Stomach (tissue), 9 donors: ENCODE results near the gene C1QB. TPM values are rescaled to one million over a fixed set of nuclear protein-coding genes. Genes with fewer than 3 reads are reported as not detected.

Experiments
- DNase-seq, 2 donors: peaks; one replicate each; pipeline versions ENCODE4 v3.0.0 to v3.0.0-alpha.2; 2013 to 2019
- H3K27ac ChIP-seq, 5 donors: fragments of 200-600 bp in 4 of 5; sonication (generic) in 4 of 5; one replicate each; pipeline ENCODE4 v1.5.1; 2013 to 2019; ENCODE audit warnings: mild to moderate bottlenecking in 1 of 5, moderate library complexity in 1 of 5
- H3K27me3 ChIP-seq, 3 donors: fragments of 200-600 bp; sonication (generic); one replicate each; pipeline ENCODE4 v1.5.1; 2017 to 2019; ENCODE audit warnings: mixed run types in 1 of 3
- H3K36me3 ChIP-seq, 4 donors: fragments of 200-600 bp; sonication (generic); 1 replicate in 3 of 4; 2 replicates in 1 of 4; pipeline ENCODE4 v1.5.1; 2016 to 2019
- H3K4me1 ChIP-seq, 4 donors: fragments of 200-600 bp; sonication (generic); one replicate each; pipeline ENCODE4 v1.5.1; 2016 to 2019
- H3K4me3 ChIP-seq, 4 donors: fragments of 200-600 bp; sonication (generic) in 3 of 4; one replicate each; pipeline ENCODE4 v1.5.1; 2016 to 2019; ENCODE audit warnings: mild to moderate bottlenecking in 1 of 4
- H3K9me3 ChIP-seq, 4 donors: fragments of 200-600 bp; sonication (generic); one replicate each; pipeline ENCODE4 v1.5.1; 2016 to 2019
- EP300 ChIP-seq: sonication (generic); formaldehyde crosslinking; IDR thresholded peaks from one replicate; pipeline ENCODE4 v1.6.1; 2017; ENCODE audit warnings: antibody characterized with exemption
- POLR2A ChIP-seq, 4 donors: fragments of 450-650 bp; IDR thresholded peaks; one replicate each; pipeline ENCODE4 v1.6.1; 2016; ENCODE audit warnings: antibody characterized with exemption in 4 of 4, control low read depth in 2 of 4, mild to moderate bottlenecking in 1 of 4, moderate library complexity in 1 of 4
- POLR2AphosphoS5 ChIP-seq, 3 donors: sonication (generic); formaldehyde crosslinking; IDR thresholded peaks; one replicate each; pipeline ENCODE4 v1.6.1; 2016; ENCODE audit warnings: antibody characterized with exemption in 3 of 3
- WGBS, 5 donors: extraction: QIAGEN DNeasy Blood & Tissue Kit in 3 of 5; methylation state at CpG; one replicate each; pipeline versions ENCODE4 v1.1.5 to v1.1.7; 2013 to 2018; 5-methylcytosine and 5-hydroxymethylcytosine counted together
- intact Hi-C: fragments of 100-400 bp; cut with DNase I; formaldehyde crosslinking; loops from one replicate; pipeline ENCODE4 v1.15.1; 2023; ENCODE audit warnings: low total_unique reads
- polyA plus RNA-seq, 3 donors: library from polyadenylated mRNA; stranded (reverse); fragments of 200-250 nt; gene quantifications; one replicate each; pipeline ENCODE4 v1.2.3, GENCODE V29; 2013
- total RNA-seq, 5 donors: library from RNA; depleted of rRNA; stranded (reverse); fragments of >200 nt; gene quantifications; one replicate each; pipeline versions ENCODE4 v1.1.0 to v1.2.3, GENCODE V29; 2014 to 2016
- TF ChIP-seq, protein P1 (sequence below), 7 experiments: fragments of 450-650 bp in 4 of 7; fragments of 200-600 bp in 3 of 7; sonication (generic) in 3 of 7; IDR thresholded peaks; one replicate each; pipeline ENCODE4 v1.5.1; 2016 to 2019; ENCODE audit warnings: antibody characterized with exemption in 7 of 7, control low read depth in 2 of 7, mild to moderate bottlenecking in 1 of 7
- donor health status: healthy with polysubstance abuse.
- donor health status: Bipolar disorder and iron deficiency.
- donor health status: healthy.

C1QB gene
- total and polyA plus RNA-seq, 8 donors = 49.8 to 223 (median 81.2) TPM

DNA sequence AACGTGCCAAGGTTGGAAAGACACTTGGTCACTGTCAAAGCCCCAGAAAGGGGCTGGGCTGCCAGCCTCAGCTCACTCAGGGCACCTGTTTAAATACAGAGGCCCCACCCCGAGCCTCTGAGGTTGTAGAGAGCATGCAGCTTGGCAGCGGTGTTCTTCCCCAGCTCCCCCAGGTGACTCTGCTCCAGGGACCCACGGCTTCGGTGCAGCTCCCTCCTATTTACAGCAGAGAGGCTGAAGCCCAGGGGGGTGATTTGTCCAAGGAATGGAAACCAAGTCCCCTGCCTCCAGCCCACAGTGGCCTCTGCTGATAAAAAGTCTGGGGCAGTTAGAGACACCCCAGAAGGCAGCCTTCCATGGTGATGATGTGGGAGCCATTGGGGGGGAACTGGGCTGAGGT is 25.7 kb upstream of the C1QB start:
- no peak for DNase-seq
- Histone ChIP-seq H3K4me3 (no peak overlapping the region), H3K4me1 (peaks cover 0 to 7% (median 2%) of the 10 kb centered on the region in 4 donors), H3K27me3 (peaks cover 0 to 71% (median 20%) of the 10 kb centered on the region in 3 donors), H3K36me3 (no peaks in the 10 kb centered on the region), H3K27ac (no peak overlapping the region), H3K9me3 (no peaks in the 10 kb centered on the region)
- TF ChIP-seq POLR2AphosphoS5 (IDR thresholded peaks at IDR 0.05) (no peak), POLR2A (IDR thresholded peaks at IDR 0.05) (no peak), EP300 (no peak)
- TF ChIP-seq, protein P1, sequence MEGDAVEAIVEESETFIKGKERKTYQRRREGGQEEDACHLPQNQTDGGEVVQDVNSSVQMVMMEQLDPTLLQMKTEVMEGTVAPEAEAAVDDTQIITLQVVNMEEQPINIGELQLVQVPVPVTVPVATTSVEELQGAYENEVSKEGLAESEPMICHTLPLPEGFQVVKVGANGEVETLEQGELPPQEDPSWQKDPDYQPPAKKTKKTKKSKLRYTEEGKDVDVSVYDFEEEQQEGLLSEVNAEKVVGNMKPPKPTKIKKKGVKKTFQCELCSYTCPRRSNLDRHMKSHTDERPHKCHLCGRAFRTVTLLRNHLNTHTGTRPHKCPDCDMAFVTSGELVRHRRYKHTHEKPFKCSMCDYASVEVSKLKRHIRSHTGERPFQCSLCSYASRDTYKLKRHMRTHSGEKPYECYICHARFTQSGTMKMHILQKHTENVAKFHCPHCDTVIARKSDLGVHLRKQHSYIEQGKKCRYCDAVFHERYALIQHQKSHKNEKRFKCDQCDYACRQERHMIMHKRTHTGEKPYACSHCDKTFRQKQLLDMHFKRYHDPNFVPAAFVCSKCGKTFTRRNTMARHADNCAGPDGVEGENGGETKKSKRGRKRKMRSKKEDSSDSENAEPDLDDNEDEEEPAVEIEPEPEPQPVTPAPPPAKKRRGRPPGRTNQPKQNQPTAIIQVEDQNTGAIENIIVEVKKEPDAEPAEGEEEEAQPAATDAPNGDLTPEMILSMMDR (IDR thresholded peaks at IDR 0.05) = no peak
- intact Hi-C loops = no loop called here
- 24 to 44% (median 31%) methylated on average over 3 to 5 of the region's 5 CpGs for WGBS, 5 donors

DNA sequence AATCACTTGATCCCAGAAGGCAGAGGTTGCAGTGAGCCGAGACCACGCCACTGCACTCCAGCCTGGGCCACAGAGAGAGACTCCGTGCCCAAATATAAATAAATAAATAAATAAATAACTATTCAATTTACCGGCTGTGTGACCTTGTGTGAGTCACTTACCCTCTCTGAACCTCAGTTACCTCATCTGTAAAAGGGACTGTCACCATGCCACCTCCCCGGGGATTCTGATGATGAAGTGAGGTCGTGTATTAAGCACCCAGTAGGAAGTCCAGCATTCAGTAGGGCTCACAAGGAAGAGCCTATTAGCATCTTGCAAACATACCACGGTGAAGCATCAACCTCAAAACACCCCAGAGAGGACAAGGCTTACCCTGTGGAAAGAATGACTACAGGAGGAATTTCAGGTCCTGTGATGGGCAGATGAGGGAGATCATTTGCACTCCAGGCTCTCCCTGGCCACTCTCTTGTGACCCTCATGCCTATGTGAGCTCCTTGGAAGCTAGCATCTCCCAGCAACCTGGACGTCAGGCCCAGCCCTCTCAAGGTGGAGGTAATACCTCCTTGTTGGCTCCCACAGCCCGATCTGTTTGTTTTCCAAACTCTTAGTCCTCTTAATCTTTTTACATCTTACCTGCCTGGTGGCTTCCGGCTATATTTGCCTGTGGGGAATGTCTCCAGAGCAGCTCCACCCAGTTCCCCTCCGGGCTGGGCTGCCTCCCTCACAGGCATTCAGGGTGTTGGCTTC is 24.2 kb upstream of the C1QB start:
- Histone ChIP-seq H3K9me3 (no peaks in the 10 kb centered on the region), H3K27me3 (peaks cover 0 to 66% (median 20%) of the 10 kb centered on the region in 3 donors), H3K4me1 (peaks cover 0 to 7% (median 2%) of the 10 kb centered on the region in 4 donors), H3K27ac (no peak overlapping the region), H3K36me3 (no peaks in the 10 kb centered on the region), H3K4me3 (no peak overlapping the region)
- no peak for TF ChIP-seq EP300
- DNase-seq = no peak
- intact Hi-C loops = no loop called here
- 36 to 44% (median 43%) methylated on average over 11 of the region's 11 CpGs for WGBS, 5 donors

GRCh38 chr1:22629886-22630285 is 23.1 kb upstream of the C1QB start:
- peaks cover 0 to 62% (median 18%) of the 10 kb centered on the region in 3 donors for H3K27me3 ChIP-seq
- no peak for TF ChIP-seq EP300
- no peak for TF ChIP-seq POLR2A (IDR thresholded peaks at IDR 0.05)
- TF ChIP-seq POLR2AphosphoS5 (IDR thresholded peaks at IDR 0.05) = no peak
- TF ChIP-seq, protein P1 (IDR thresholded peaks at IDR 0.05) = no peak
- no peaks in the 10 kb centered on the region for H3K36me3 ChIP-seq
- intact Hi-C loops = no loop called here
- H3K4me1 ChIP-seq = peaks cover 0 to 7% (median 2%) of the 10 kb centered on the region in 4 donors
- no peak overlapping the region for H3K4me3 ChIP-seq
- no peaks in the 10 kb centered on the region for H3K9me3 ChIP-seq
- 41 to 54% (median 43%) methylated on average over 2 of the region's 2 CpGs for WGBS, 5 donors
- no peak overlapping the region for H3K27ac ChIP-seq
- DNase-seq = no peak

GRCh38 chr1:22633697-22634463 is 19.2 kb upstream of the C1QB start:
- intact Hi-C loops = no loop called here
- WGBS, 5 donors = 75 to 92% (median 85%) methylated on average over 9 to 10 of the region's 10 CpGs
- no peak for DNase-seq
- H3K27ac ChIP-seq = no peak overlapping the region
- H3K4me3 ChIP-seq = no peak overlapping the region
- no peaks in the 10 kb centered on the region for H3K36me3 ChIP-seq
- TF ChIP-seq, protein P1 (IDR thresholded peaks at IDR 0.05) = no peak
- TF ChIP-seq EP300 (no peak), POLR2AphosphoS5 (IDR thresholded peaks at IDR 0.05) (no peak), POLR2A (IDR thresholded peaks at IDR 0.05) (no peak)
- peaks cover 0 to 52% (median 0%) of the 10 kb centered on the region in 3 donors for H3K27me3 ChIP-seq
- H3K4me1 ChIP-seq = no peaks in the 10 kb centered on the region
- no peaks in the 10 kb centered on the region for H3K9me3 ChIP-seq
